Measurements from ENCODE around the gene TMEM208.

TMEM208 gene

DNA sequence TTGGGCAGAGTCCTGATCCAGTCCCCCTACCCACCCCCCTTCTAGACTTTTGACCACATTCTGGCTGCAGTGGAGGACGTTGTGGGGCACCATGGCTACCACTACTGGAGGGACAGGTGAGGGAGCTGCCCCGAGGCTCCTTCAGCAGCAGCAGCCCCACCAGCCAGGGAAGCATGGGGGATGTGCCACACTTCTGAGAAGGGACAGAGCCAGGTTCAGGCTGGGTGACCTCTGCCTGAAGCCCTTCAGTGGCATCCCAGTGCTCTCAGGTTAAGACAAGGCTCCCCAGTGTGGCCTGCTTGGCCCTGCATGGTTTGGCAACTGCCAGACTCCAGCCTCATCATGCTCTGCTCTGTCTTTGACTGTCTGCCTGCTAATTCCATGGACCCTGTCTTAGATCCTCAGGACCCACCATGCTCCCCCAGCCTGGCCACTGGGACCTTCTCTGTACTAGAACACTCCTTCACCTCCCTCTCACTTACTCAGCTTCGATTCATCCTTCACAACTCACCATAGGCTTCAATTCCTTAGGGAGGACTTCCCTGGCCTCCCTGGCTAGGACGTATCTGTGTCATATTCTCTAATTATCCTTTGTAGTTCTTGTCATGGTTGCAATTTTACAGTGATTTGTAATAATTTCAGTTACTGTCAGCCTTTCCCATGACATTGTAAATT is 30.7 kb downstream of the TMEM208 start:
- Histone ChIP-seq H3K18ac (ENCODE audit: low read length) (no peak overlapping the region), H3K9ac (ENCODE audit: low read length) (no peak overlapping the region), H4K8ac (ENCODE audit: low read depth, low read length) (no peak overlapping the region), H2BK5ac (ENCODE audit: low read length) (no peak overlapping the region), H3K56ac (ENCODE audit: low read length) (no peak overlapping the region), H3K27ac (ENCODE audit: low read depth, low read length) (no peak overlapping the region), H2AK5ac (ENCODE audit: low read length) (no peak overlapping the region), H3K27me3 (ENCODE audit: insufficient read depth, low read length, poor library complexity) (no peaks in the 10 kb centered on the region), H3K23ac (ENCODE audit: low read length) (no peak overlapping the region), H2BK120ac (ENCODE audit: low read depth, low read length) (no peak overlapping the region), H3K4me2 (ENCODE audit: low read length) (no peak overlapping the region), H3K4ac (ENCODE audit: low read depth, low read length) (no peak overlapping the region), H4K5ac (ENCODE audit: low read length) (no peak overlapping the region), H3K4me1 (ENCODE audit: control insufficient read depth, low read depth, low read length) (peaks cover 1% of the 10 kb centered on the region), H3K79me2 (ENCODE audit: control insufficient read depth, insufficient read depth, low read length) (no peaks in the 10 kb centered on the region), H3K36me3 (ENCODE audit: control insufficient read depth, insufficient read depth, low read length) (no peaks in the 10 kb centered on the region), H2BK15ac (replicated peaks; ENCODE audit: low read depth) (no peak overlapping the region), H3K4me3 (ENCODE audit: low read length) (no peak overlapping the region), H3K79me1 (ENCODE audit: low read length) (no peaks in the 10 kb centered on the region)
- DNase-seq = no peak
- WGBS (ENCODE audit: extremely low coverage, insufficient coverage, low lambda C conversion rate) = no CpG with 5 or more reads among the region's 4 CpGs

DNA sequence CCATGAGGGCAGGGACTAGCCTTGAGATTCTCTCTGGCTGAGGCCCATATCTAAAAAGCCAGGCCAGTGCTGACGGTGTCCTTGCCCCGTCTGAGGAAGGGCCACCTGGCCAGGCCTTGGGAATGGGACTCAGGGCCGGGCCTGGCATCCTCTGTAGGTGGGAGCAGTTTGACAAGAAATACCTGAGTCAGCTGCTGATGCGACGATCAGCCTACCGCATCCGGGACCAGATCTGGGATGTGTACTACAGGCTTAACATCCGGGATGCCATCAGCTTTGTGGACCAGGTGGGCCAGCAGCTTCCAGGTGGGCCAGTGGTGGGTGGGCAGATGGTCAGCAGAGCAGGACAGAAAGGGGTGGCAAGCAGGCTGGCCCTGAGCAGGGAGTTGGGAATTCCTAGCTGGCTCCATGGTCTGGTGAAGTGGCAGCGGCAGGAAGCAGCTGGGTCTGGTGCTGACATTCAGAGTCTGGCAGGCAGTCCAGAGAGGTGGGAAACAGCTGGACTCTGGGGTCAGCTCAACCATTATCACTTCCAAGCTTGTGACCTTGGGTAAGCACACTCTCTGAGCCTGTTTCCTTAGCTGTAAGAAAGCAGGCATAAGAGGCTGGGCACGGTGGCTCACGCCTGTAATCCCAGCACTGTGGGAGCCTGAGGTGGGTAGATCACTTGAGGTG is 31.4 kb downstream of the TMEM208 start:
- no peak overlapping the region for H2BK15ac ChIP-seq (replicated peaks; ENCODE audit: low read depth)
- no peak overlapping the region for H3K9ac ChIP-seq (ENCODE audit: low read length)
- no peak overlapping the region for H2AK5ac ChIP-seq (ENCODE audit: low read length)
- no peak overlapping the region for H3K4me3 ChIP-seq (ENCODE audit: low read length)
- no peak for DNase-seq
- H3K27me3 ChIP-seq (ENCODE audit: insufficient read depth, low read length, poor library complexity) = no peaks in the 10 kb centered on the region
- H3K56ac ChIP-seq (ENCODE audit: low read length) = no peak overlapping the region
- no peak overlapping the region for H2BK120ac ChIP-seq (ENCODE audit: low read depth, low read length)
- H3K4me2 ChIP-seq (ENCODE audit: low read length) = no peak overlapping the region
- no peak overlapping the region for H3K18ac ChIP-seq (ENCODE audit: low read length)
- peaks cover 6% of the 10 kb centered on the region for H3K4me1 ChIP-seq (ENCODE audit: control insufficient read depth, low read depth, low read length)
- H3K23ac ChIP-seq (ENCODE audit: low read length) = no peak overlapping the region
- no peaks in the 10 kb centered on the region for H3K79me1 ChIP-seq (ENCODE audit: low read length)
- no peaks in the 10 kb centered on the region for H3K36me3 ChIP-seq (ENCODE audit: control insufficient read depth, insufficient read depth, low read length)
- no peak overlapping the region for H4K5ac ChIP-seq (ENCODE audit: low read length)
- H4K8ac ChIP-seq (ENCODE audit: low read depth, low read length) = no peak overlapping the region
- H3K4ac ChIP-seq (ENCODE audit: low read depth, low read length) = no peak overlapping the region
- WGBS (ENCODE audit: extremely low coverage, insufficient coverage, low lambda C conversion rate) = no CpG with 5 or more reads among the region's 11 CpGs
- H3K79me2 ChIP-seq (ENCODE audit: control insufficient read depth, insufficient read depth, low read length) = no peaks in the 10 kb centered on the region
- H2BK5ac ChIP-seq (ENCODE audit: low read length) = no peak overlapping the region
- no peak overlapping the region for H3K27ac ChIP-seq (ENCODE audit: low read depth, low read length)

GRCh38 chr16:67259705-67260104 is 32.8 kb downstream of the TMEM208 start:
- no peak overlapping the region for H3K27ac ChIP-seq (ENCODE audit: low read depth, low read length)
- no peak overlapping the region for H3K9ac ChIP-seq (ENCODE audit: low read length)
- H4K5ac ChIP-seq (ENCODE audit: low read length) = no peak overlapping the region
- no peak overlapping the region for H3K4me3 ChIP-seq (ENCODE audit: low read length)
- H2AK5ac ChIP-seq (ENCODE audit: low read length) = no peak overlapping the region
- no peaks in the 10 kb centered on the region for H3K27me3 ChIP-seq (ENCODE audit: insufficient read depth, low read length, poor library complexity)
- H3K4me1 ChIP-seq (ENCODE audit: control insufficient read depth, low read depth, low read length) = peaks cover 6% of the 10 kb centered on the region
- H3K79me1 ChIP-seq (ENCODE audit: low read length) = no peaks in the 10 kb centered on the region
- H2BK120ac ChIP-seq (ENCODE audit: low read depth, low read length) = no peak overlapping the region
- no peaks in the 10 kb centered on the region for H3K79me2 ChIP-seq (ENCODE audit: control insufficient read depth, insufficient read depth, low read length)
- H2BK15ac ChIP-seq (replicated peaks; ENCODE audit: low read depth) = no peak overlapping the region
- WGBS (ENCODE audit: extremely low coverage, insufficient coverage, low lambda C conversion rate) = no CpG with 5 or more reads among the region's 12 CpGs
- H4K8ac ChIP-seq (ENCODE audit: low read depth, low read length) = no peak overlapping the region
- H2BK5ac ChIP-seq (ENCODE audit: low read length) = no peak overlapping the region
- H3K36me3 ChIP-seq (ENCODE audit: control insufficient read depth, insufficient read depth, low read length) = no peaks in the 10 kb centered on the region
- H3K23ac ChIP-seq (ENCODE audit: low read length) = no peak overlapping the region
- no peak overlapping the region for H3K18ac ChIP-seq (ENCODE audit: low read length)
- no peak overlapping the region for H3K56ac ChIP-seq (ENCODE audit: low read length)
- no peak overlapping the region for H3K4ac ChIP-seq (ENCODE audit: low read depth, low read length)
- no peak overlapping the region for H3K4me2 ChIP-seq (ENCODE audit: low read length)
- DNase-seq = no peak

- Histone ChIP-seq H3K79me2 (ENCODE audit: control insufficient read depth, insufficient read depth, low read length) (no peaks in the 10 kb centered on the region), H3K18ac (ENCODE audit: low read length) (no peak overlapping the region), H3K4me3 (ENCODE audit: low read length) (no peak overlapping the region), H2AK5ac (ENCODE audit: low read length) (peak overlapping the region; percentile 32), H3K36me3 (ENCODE audit: control insufficient read depth, insufficient read depth, low read length) (no peaks in the 10 kb centered on the region), H2BK5ac (ENCODE audit: low read length) (peak overlapping the region; percentile 35), H3K56ac (ENCODE audit: low read length) (peak overlapping the region; percentile 69), H4K8ac (ENCODE audit: low read depth, low read length) (no peak overlapping the region), H3K23ac (ENCODE audit: low read length) (no peak overlapping the region), H3K27ac (ENCODE audit: low read depth, low read length) (no peak overlapping the region), H3K27me3 (ENCODE audit: insufficient read depth, low read length, poor library complexity) (no peaks in the 10 kb centered on the region), H3K4me1 (ENCODE audit: control insufficient read depth, low read depth, low read length) (peaks cover 6% of the 10 kb centered on the region), H3K4me2 (ENCODE audit: low read length) (no peak overlapping the region), H4K5ac (ENCODE audit: low read length) (no peak overlapping the region), H3K79me1 (ENCODE audit: low read length) (no peaks in the 10 kb centered on the region), H3K4ac (ENCODE audit: low read depth, low read length) (no peak overlapping the region), H2BK15ac (replicated peaks; ENCODE audit: low read depth) (no peak overlapping the region), H3K9ac (ENCODE audit: low read length) (peak overlapping the region; percentile 47), H2BK120ac (ENCODE audit: low read depth, low read length) (peak overlapping the region; percentile 33)
- DNase-seq = peak; percentile 81
- no CpG with 5 or more reads among the region's 4 CpGs for WGBS (ENCODE audit: extremely low coverage, insufficient coverage, low lambda C conversion rate)
Measured at GRCh38 chr16:67260426-67261063, 33.6 kb downstream of the TMEM208 start.

GRCh38 chr16:67263201-67263600 is 36.3 kb downstream of the TMEM208 start:
- H3K79me2 ChIP-seq (ENCODE audit: control insufficient read depth, insufficient read depth, low read length) = no peaks in the 10 kb centered on the region
- H3K56ac ChIP-seq (ENCODE audit: low read length) = peak overlapping the region; percentile 82
- peaks cover 6% of the 10 kb centered on the region for H3K4me1 ChIP-seq (ENCODE audit: control insufficient read depth, low read depth, low read length)
- H3K27me3 ChIP-seq (ENCODE audit: insufficient read depth, low read length, poor library complexity) = no peaks in the 10 kb centered on the region
- H3K4me3 ChIP-seq (ENCODE audit: low read length) = no peak overlapping the region
- H4K5ac ChIP-seq (ENCODE audit: low read length) = no peak overlapping the region
- no CpG with 5 or more reads among the region's 3 CpGs for WGBS (ENCODE audit: extremely low coverage, insufficient coverage, low lambda C conversion rate)
- no peak overlapping the region for H3K18ac ChIP-seq (ENCODE audit: low read length)
- peak overlapping the region; percentile 17 for H2BK120ac ChIP-seq (ENCODE audit: low read depth, low read length)
- no peaks in the 10 kb centered on the region for H3K36me3 ChIP-seq (ENCODE audit: control insufficient read depth, insufficient read depth, low read length)
- peak overlapping the region; percentile 57 for H3K9ac ChIP-seq (ENCODE audit: low read length)
- H2BK5ac ChIP-seq (ENCODE audit: low read length) = peak overlapping the region; percentile 97
- no peak overlapping the region for H4K8ac ChIP-seq (ENCODE audit: low read depth, low read length)
- DNase-seq = peak; percentile 83
- no peak overlapping the region for H3K23ac ChIP-seq (ENCODE audit: low read length)
- H3K4ac ChIP-seq (ENCODE audit: low read depth, low read length) = no peak overlapping the region
- H3K4me2 ChIP-seq (ENCODE audit: low read length) = no peak overlapping the region
- H3K27ac ChIP-seq (ENCODE audit: low read depth, low read length) = peak overlapping the region; percentile 79
- H2BK15ac ChIP-seq (replicated peaks; ENCODE audit: low read depth) = no peak overlapping the region
- no peaks in the 10 kb centered on the region for H3K79me1 ChIP-seq (ENCODE audit: low read length)
- H2AK5ac ChIP-seq (ENCODE audit: low read length) = no peak overlapping the region
